DMS53 treated with DMSO at 0.1 percent for 48 hours (cell line): ENCODE results near the gene HNRNPUL1.
A peak's percentile ranks its signal among the peaks of the same experiment; 100 is the strongest.

Source experiments
- DNase-seq: peaks from one replicate; lab custom pipeline; 2025; ENCODE audit not compliant: unreplicated experiment; lab: John Stamatoyannopoulos, UW

The HNRNPUL1 gene

GRCh38 chr19:41351339-41352245 is 87.4 kb downstream of the HNRNPUL1 start:
- DNase-seq: peak; percentile 8

DNA sequence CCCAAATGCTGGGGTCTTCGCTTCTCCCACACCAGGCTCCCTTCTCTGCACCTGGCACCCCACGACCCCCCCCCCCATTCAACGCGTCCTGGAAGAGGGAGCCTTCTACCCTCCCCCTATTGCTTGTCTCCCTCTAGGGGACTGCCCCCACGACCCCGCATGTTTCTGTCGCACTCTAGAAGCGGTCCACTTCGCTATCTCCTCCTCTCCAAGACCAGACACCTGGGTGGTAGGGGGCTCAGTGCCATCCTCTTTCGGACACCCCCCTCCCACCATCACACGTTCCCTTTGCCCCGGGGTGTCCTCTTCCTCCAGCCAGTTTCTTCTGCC is 88.1 kb downstream of the HNRNPUL1 start:
- no peak for DNase-seq

- DNase-seq: peak; percentile 56
Measured at GRCh38 chr19:41352609-41353465, 88.7 kb downstream of the HNRNPUL1 start.

DNA sequence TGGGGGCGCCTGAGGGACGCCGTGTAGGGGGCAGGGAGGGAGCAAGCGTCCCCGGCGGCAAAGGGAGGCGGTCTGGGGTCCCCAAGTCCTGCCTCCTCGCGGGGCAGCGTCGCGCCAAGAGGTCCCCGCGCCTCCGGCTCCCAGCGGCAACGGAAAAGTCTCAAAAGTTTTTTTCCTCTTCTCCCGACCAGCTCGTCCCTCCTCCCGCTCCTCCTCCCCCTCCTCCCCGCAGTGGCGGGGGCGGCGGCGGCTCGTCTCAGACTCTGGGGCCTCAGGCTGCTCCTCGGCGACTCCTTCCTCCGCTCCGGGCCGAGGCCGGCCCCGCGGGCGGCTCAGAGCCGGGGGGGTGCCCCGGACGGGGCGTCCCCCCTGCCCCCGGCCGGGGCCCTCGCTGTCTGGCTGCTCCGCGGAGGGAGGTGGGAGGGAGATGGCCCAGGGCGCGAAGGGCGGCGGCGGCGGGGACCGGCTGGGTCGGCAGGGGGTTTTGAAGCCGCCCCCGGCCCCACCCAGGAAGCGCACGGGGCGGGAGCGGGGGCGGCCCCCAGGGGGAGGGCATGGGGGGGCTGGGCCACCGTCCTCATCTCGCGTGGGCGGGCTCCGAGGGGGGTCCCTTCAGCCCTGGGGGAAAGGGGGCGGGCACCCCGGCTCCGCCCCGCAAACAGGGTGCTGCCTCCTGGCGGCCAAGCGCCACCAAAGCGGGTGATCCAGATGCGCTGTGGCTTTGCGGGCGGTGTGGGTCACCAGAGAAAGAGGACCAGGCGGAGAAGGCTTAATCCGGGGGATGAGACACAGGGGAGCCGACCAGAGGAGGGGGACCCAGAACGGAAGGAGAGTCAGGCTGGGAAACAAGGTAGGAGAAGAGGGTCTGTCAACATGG is 89.5 kb downstream of the HNRNPUL1 start, which contains the start of gene TGFB1:
Gene TGFB1 (minus strand): TSS at position 457 of the 877 bp plus-strand sequence. CDS start 878 bp downstream, outside the sequence.
- peak; percentile 55 for DNase-seq

DNA sequence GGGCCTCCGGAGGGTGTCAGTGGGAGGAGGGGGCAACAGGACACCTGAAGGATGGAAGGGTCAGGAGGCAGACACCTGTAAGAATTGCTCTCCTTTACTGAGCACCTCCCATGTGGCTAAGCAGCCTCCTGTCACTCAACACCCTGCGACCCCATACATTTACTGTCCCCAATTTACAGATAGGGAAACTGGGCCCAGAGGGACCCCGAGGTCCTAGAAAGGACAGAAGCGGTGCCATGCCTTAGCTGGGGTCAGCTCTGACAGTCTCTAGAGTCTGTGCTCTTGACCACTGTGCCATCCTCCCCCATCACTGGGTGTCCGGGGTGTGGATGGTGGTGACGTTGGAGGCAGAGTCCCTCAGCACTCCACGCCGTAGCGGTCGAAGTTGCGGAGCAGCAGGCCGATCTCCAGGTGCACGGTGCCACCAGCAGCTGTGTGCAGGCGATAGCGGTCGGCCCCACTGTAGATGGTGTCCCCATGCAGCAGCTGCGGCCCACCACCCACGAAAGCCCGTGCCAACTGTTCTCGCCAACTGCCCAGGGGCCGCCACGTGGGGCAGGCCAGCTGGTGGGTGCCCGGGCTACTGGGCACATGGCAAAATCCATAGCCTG is 90.3 kb downstream of the HNRNPUL1 start:
- no peak for DNase-seq

DNA sequence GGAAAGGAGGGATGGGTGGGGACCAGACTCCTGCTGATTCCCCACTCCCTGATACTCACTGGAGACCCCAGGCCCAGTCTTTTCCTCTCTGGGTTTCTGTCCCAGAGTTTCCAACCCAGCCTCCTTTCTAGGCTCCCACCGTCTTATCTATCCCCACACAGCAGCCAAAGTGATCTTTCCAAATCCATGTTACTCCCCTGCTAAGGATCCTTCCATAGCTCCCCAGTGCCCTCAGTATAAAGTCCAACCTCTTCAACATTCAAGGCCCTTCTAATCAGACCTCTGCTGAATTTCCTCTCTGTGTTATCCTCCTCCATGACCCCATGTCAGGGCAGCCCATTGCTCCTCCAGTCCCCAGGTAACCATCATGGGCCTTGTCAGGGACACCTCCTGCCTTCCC is 90.9 kb downstream of the HNRNPUL1 start:
- no peak for DNase-seq

DNA sequence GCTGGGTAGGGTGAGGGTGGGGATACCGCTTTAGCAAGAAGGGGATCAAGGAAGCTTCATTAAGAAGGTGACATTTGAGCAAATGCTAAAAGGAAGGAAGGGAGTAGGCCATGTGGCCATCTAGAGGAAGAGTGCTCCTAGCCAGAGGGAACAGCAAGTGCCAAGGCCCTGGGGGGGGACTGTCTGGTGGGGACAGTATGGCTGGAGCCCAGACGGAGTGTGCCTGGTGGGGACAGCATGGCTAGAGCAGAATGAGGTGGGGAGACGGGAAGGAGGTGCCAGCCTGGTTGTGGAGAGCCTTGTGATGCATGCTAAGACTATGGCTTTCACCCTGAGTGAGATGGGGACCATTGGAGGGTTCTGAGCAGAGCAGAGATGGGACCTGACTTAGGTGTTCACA is 91.6 kb downstream of the HNRNPUL1 start:
- no peak for DNase-seq

GRCh38 chr19:41356984-41357739 is 93.0 kb downstream of the HNRNPUL1 start:
- no peak for DNase-seq
